Measurements from ENCODE around the gene PHEX.

PHEX gene

DNA sequence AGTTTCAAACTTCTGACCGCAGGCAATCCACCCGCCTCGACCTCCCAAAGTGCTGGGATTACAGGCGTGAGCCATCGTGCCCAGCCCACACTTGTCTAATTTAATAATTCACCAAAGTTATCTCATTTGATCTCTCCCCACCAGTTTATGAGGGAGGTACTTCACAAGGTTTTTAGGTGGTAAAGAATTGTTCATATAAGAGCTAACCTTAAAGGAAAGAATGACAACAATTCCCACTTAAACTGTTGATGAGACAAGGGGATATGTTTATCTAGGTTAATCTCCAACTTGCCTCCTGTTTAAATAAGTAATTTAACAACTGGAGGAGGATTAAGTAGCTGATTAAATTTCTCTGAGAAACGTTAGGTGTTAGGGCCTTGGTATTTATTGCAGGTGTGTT, 123.0 kb downstream of the PHEX start:
- no peak for DNase-seq

DNA sequence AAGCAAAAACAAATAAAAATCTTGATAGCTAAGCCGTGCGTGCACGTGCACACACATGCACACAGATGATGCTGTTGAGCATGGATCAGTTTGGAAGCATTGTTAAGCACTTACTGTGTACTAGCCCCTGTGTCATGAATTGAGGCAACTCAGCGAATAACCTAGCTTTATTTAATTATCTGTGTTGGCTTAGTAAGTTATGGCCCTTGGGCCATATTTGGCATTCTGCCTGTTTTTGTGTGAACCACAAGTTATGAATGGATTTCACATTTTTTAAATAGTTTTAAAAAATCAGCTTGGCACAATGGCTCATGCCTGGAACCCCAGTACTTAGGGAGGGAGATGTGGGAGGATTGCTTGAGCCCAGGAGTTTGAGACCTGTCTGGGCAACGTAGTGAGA, 126.9 kb downstream of the PHEX start:
- DNase-seq = no peak

DNA sequence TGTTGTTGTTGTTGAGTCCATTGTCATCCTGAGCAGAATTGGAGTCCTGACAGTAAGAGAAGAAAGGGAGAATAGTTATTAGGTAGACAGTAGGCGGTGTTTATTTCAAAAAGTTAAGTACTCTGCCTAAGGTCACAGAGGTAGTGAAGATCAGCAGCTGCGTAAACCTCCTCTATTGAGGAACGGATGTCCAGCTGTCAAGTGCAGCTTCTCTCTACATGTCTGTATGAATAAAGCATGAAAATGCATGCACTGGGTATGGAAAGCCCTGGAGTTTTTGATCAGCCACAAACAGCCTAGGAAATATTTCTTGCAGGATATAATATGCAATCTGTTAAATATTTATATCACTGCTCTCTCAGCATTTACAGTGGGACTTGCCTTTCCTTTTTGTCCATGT, 131.2 kb downstream of the PHEX start:
- DNase-seq = no peak

DNA sequence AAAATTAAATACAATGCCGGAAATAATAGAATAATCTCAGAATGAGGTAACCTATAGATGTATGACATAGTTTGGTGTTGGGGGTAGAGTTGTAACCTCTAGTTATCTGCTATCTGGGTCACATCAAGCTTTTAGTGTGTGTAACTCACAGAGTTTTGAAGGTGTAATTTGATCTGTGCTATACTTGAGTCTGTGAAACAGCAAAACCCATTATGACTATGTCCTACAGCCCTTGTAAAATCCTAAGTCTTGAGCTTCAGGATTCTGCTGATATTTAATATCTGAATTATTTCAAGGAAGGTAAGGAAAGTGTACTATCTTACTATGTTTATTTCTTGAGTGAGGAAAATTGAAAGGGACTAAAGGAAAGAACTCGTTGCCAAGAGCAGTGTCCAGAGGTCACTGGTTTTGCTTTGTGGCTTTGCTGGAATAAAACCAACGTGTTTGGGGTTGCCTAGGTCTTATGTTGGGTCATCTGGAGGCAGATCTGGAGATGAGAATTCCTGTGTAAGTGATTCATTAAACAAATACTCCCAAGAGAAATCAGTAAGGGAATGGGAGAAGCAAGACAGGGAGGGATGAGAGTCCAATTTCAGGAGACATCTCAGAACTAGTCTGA, 132.8 kb downstream of the PHEX start:
- DNase-seq = no peak

DNA sequence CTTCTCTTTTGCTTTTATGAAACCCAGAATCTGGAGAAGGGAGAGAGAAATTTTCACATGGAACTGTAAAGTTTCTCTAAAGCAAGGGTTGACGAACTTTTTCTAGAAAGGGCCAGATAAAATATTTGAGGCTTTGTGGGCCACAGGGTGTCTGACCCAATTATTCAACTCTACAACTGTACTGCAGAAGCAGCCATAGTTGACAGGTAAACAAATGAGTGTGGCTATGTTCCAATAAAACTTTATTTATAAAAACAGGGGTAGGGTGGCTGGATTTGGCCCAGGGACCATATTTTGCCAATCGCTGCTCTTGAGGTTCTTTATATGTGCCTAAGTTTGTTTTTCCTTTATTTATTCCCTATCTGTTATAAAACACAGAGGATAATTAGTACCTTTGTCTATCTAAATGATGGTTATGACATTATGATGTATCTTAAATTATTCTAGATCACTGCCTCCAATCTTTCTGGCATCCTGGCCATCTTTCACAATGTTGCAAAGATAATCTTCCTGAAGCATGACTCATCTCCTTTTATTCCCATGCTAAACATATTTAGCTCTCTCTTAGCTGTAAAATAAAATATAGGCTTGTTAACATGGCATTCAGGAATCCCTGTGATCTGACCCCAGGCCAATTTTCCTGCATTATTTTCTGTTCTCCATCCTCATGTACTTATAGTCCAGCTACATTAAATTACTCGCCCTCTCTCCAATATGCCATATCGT, 133.8 kb downstream of the PHEX start:
- DNase-seq = no peak

DNA sequence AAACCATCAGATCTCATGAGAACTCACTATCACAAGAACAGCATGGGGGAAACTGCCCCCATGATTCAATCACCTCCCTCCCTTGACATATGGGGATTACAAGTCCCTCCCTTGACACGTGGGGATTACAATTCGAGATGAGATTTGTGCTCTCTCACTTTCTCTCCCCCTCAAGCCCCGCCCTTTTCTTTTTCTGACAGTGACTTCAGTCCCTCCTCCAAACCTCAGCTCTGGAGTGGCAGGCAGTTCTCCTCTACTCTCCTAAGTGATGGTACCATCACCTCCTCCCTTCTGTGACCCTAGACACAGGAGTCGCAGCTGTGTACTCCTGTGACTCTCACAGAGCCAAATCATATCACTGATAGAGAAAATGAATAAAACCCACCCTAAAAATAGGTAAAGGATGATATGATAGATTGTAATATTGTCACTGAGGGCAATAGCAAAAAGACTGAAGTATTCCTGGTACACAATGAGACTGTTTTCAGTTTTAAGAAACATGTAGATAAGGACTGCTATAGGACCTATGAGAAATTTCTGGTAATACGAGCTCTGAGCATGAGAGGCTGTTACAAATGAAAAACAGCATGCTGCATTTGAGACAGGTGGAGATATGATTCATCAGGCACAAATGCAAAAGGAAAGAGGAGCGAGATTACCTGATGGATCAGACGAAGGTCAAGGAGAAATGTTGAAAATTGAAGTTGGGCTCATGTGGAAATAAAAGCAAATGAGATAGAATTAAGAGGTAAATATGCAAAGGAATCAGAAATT, 139.3 kb downstream of the PHEX start:
- no peak for DNase-seq

DNA sequence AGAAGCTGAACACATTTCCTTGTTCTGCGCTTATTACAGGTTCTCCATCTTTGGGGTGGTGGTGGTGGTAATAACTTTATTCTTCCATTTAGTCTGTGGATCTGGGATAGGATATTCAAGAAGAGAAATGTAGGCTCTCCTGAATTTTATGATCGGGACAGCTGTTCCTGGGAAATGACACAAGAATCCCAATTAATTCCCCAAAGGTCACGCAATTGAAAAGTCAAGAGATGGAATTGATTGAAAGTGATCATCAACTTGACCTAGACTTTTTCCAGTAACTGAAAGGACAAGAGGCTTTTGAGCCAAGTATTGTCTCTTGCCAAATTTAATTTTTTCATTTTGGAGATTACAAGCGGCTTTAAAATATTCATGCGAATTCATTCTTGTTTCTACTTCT, 141.8 kb downstream of the PHEX start:
- no peak for DNase-seq

DNA sequence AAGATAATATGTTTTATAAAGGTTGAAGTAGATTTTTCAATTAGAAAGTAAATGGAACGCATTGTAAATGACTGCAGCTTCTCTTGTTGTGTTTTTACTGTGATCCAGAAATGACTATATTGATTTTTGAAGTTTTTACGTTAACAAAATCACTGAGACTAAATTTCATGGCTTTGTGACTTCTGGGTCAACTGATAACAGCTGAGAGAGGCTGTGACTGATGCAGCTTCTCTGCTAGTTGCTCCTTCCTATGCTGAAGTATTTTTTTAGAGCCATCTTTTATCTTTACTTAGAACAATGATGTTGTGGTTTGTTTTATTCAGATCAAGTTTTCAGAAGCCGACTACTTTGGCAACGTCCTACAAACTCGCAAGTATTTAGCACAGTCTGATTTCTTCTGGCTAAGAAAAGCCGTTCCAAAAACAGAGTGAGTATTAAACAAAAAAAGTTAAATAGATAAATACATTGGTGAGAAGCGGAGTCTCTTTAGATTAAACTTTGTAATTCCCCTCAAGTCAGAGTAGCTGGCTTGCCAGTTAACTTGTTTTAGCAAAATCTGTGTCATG, 145.9 kb downstream of the PHEX start:
- no peak for DNase-seq

DNA sequence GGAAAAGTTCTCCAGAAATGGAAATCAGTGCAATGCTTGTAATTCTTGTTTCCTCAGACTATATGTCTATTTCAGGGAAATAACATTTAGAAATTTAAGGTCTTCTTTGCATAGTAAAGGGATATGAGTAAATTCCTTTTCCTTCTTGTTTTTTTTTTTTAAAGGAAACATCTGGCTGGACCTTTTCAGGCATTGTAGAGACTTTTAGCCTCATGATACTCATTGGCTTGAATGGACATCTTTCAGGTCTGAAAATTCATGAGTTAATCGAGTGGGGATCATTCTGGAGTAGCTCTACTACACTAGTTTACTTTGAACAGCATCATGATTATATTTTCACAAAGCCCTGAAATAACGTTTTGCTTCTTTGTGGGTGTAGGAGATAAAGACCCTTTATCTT, 152.0 kb downstream of the PHEX start:
- no peak for DNase-seq

DNA sequence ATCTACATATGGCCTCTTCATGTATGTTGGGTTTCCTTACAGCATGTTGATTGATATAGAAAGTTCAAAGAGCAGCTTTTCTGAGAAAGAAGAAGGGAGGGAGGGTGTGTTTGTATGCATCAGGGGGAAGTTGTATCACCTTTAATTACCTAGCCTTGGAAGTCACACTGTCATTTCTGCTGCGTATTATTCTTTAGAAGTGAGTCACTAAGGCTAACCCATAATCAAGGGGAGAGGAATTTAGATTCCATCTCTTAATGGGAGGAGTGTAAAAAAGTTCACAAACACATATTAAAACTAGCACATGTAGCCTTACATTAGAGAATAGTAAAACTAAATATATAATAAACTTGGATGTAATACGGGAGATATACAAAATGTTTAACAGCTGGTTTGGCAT, 154.0 kb downstream of the PHEX start:
- DNase-seq = no peak

DNA sequence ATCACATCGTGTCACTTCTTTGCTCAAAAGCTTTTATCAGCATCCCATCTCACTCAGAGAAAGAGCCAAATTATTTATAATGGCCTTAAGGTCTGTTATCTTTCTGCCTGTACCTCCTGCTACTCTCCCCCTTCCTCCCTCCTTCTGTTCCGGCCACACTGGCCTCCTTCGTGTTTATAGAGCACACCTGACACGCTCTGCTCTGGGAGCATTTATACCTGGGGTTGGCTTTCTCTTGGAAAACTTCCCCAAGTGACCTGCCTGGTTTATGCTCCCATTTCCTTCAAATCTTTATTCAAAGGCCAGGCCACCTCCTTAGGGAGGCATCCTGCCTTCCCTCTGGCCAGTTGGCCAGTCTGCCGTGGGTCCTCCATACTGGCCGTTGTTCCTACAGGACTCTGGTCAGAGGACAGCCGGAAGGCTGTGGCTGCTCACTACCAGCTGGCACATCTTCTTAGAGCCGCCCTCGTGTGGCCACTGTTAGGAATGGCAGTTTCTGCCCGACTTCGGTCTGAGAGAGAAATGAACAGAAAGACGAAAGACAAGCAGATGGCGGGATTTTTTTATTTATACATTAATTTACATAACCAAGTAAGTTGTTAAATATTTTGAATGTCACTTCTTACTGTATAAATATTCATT, 160.4 kb downstream of the PHEX start:
- DNase-seq = peak in 13 of 14 donors; percentile 0 to 42 (median 15)

DNA sequence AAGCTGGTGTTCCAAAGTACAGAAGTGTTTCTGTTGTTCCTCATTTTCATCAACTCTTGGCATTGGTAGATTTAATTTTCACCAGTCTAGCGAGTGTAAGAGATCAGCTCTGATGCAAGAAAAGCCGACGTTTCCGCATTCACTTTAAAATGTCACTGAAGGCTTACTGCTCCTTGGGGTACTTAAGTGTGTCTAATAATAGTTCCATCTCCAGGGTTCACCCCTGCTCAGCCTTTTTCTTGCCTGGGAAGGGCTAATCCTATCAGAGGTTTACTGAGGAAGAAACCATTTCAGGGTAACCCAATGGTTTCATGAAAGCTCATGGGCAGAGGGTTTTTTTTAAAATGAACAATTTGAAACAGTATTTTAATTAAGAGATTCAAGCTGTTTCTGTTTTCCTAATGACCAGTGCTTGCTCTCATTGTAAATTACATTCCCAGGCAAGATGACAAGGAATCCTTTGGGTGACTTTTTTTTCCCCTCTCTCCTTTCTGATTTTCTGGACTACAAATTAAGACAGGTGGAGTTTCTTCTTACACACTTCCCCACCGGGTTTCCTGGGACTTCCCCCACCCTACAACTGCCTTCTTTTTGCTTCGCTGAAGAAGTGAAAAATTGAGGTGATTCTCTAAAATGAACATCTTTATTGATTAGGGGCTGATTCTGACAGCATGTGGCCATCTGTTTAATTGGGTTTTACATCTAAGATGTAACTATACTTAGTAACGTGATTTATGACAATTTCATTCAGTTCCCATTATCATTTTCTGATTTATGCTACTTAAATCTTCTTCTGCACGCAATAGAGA, 161.9 kb downstream of the PHEX start:
- DNase-seq = no peak

DNA sequence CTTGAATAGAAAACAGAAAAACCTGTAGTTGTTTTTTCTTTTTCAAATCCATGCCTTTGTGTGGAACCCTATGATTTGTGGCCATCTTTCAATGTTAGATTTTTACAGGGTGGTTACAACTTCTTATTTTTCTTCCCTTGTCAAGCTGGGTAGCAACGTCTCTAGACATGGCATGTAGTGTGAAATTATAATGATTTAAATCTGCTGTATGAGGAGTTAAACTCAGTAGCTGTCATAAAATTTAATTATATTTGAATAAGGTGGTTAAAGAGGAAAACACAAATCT, 162.5 kb downstream of the PHEX start:
- no peak for DNase-seq

DNA sequence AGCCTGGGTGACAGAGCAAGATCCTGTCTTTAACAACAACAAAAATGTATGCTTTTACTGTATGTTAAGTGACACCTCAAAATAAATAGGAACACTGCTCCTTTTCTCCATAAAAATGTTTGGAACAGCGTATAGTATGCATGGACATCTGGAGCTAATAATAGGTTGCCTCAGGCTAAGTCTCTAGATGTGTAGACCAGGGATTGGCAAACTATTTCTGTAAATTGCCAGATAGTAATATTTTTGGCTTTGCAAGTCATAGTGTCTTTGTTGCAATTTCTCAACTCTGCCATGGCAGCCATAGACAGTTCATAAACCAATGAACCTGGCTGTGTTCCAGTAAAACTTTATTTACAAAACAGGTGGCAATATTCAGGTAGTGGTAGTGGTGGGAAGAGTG, 164.0 kb downstream of the PHEX start:
- no peak for DNase-seq

DNA sequence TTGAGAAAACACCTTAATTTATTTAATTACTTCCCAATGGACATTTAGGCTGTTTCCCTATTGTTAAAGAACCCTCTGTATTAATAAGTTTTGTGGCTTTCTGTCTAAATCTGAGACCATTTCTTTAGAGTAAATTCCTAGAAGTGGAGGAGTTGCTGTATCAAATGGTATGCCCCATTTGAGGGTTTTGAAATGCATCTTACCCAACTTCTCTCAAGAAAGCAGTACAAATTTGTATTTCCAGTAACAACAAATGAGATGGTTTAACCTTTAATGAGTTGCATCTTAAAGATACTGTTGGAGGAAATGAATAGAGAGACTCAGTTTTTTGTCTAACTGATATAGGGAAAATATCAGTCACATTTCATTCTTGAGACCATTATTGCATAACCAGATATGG, 170.1 kb downstream of the PHEX start:
- DNase-seq = no peak

DNA sequence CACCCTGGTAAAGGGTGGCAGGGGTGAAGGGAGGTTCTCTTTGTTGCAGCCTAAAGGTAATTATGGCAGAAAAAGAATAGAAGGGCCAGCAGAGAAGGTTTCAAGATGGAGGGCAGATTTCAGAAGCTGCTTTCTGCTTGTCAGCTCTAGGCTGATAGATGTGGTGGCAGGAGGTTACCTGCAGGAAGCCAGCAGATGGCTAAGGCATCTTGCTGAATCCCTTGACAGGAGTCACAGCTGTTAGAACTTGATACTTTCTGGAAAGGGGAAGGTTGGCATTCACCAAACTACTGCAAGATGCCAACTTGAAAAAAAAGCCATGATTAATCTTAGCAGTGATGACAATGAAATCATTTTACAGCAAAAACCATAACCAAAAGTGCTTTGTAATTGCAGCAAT, 171.1 kb downstream of the PHEX start:
- no peak for DNase-seq

DNA sequence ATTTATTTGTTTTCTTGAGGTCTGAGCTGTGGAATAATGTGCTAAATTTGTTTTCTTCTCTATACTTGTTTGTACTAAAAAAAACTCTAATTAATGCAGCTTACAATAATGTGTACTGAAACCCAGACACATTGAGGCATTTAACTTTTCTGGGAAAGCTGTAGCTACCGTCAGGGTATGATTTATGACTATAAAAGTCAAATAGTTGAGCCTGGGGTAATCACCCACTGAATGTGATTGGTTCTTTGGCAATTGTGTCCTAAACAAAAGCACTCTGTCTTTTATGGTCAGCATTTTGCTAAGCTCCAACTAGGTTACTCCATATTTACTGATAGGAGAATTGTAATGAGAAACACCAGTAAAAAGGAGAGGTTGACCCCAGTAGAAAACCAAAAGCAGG, 174.7 kb downstream of the PHEX start:
- no peak for DNase-seq

DNA sequence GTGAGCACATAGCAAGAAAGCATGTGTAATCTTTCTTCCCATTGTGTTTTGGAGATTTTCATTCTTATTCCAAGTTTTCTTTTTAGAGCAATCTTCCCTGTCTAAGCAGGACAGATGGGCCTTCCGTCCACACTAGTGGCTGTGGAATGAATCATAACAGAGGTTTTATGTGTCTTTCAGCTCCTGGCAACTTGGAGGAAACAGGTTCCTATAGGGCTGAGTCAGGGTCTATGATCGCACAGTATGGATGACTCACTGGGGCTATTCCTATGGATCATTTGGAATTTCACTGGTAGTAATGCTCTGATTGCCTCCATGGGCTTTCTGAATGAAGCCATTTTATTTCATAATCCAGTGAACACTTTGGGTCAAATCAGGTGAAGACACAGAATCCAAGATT, 188.8 kb downstream of the PHEX start:
- DNase-seq = no peak

DNA sequence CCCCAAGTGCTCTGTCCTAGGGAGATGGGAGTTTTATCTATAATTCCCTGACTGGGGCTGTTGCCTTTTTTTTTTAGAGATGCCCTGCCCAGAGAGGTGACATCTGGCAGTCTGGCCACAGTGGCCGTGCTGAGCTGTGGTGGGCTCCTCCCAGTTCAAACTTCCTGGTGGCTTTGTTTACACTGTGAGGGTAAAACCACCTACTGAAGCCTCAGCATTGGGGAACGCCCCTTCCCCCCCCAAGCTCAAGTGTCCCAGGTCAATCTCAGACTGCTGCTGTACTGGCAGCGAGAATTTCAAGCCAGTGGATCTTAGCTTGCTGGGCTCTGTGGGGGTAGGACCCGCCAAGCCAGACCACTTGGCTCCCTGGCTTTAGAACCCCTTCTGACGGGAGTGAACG, 202.3 kb downstream of the PHEX start:
- DNase-seq = no peak

DNA sequence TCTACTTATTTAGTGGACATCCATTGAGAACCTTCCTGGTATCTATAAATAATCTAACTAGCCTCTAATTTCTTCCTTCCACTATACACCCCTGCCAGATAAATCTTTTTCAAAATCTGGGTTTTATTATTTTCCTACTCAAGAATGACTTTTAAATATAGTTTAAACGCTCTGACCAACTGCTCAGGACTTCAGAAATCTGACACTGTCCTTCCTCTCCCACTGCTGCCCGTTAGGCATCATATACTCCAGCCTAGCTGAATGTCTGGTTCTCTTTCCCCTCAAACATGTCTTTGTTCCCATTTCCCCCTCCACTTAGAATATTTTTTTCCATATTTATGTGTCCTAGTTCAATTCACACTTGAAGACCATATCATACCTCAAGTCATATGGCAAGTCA, 205.4 kb downstream of the PHEX start:
- DNase-seq = no peak

DNA sequence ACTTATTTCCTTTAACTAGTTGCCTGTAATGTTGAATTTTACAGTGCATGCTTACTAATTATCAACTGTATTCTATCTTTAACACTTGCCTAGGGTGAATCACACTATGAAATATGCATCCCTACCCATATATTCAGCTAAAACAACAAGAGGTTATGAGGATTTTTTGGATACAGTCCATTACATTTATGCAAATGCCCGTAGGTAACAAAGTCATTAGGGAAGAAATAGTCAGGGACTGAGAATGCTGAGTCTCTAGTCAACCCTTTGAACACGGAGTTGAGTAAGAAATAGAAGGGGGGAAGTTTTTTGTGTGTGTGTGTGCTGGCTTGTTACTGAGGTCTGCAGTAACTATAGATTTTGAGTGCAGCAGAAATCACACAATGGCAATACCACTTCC, 214.5 kb downstream of the PHEX start:
- no peak for DNase-seq

DNA sequence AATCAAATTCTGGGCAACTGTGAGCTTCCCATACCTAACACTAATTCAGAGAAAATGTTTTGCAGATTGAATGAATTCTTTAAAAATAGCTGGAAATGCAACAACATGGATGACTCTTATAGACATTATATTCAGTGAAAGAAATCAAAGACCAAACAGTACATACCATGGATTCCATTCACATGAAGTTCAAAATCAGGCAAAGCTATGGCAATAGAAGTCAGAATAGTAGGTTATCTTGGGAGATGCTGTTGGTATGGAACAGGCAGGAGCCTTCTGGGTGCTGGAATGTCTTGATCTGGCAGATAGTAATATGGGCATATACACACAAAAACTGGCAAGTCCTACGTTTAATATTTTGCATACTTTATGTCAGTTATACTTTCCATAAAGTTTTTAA, 215.0 kb downstream of the PHEX start:
- DNase-seq = no peak
